T-helper 17 cell (primary cell): ENCODE measurements around the gene UPF2. TPM values are rescaled to one million over a fixed set of nuclear protein-coding genes. Genes with fewer than 3 reads are reported as not detected.
"Not testable (repeated sequence)": the region's sequence is repeated elsewhere in the genome, so short reads cannot be mapped to it uniquely, and the experiment has no call there.

ENCODE experiments used
- ATAC-seq: fragments of 150-1000 bp; cut with Tn5 transposase; 2 replicates; pipeline ENCODE4 v1.10.0; 2021; ENCODE audit warnings: mild to moderate bottlenecking, moderate library complexity
- DNase-seq, 3 donors: peaks; one replicate each; pipeline versions ENCODE4 v3.0.0 to v3.0.0-alpha.2; 2020 to 2021
- H3K9me3 ChIP-seq: one replicate; pipeline ENCODE4 v1.7.0; 2013; ENCODE audit warnings: low read length, mild to moderate bottlenecking; ENCODE audit not compliant: control insufficient read depth, poor library complexity, severe bottlenecking
- H3K27ac Mint-ChIP-seq: one replicate; pipeline ENCODE4 v1.8.0; 2022; ENCODE audit warnings: mild to moderate bottlenecking, moderate library complexity, mixed read lengths
- H3K27me3 Mint-ChIP-seq: one replicate; pipeline ENCODE4 v1.8.0; 2022; ENCODE audit warnings: mixed read lengths
- H3K36me3 Mint-ChIP-seq: one replicate; pipeline ENCODE4 v1.8.0; 2022; ENCODE audit warnings: low read depth, mixed read lengths
- H3K4me1 Mint-ChIP-seq: one replicate; pipeline ENCODE4 v1.8.0; 2022; ENCODE audit warnings: mild to moderate bottlenecking, mixed read lengths
- H3K4me3 Mint-ChIP-seq: one replicate; pipeline ENCODE4 v1.8.0; 2022; ENCODE audit warnings: mild to moderate bottlenecking, moderate library complexity, mixed read lengths
- total RNA-seq, 4 donors: library from RNA in 2 of 4; stranded (reverse) in 2 of 4; gene quantifications; one replicate each; pipeline ENCODE4 v1.2.3 and lab custom pipeline; 2022 to 2026

The UPF2 gene
- total RNA-seq, 2 donors from 2014 or later, result 21.5 to 24.7 TPM

DNA sequence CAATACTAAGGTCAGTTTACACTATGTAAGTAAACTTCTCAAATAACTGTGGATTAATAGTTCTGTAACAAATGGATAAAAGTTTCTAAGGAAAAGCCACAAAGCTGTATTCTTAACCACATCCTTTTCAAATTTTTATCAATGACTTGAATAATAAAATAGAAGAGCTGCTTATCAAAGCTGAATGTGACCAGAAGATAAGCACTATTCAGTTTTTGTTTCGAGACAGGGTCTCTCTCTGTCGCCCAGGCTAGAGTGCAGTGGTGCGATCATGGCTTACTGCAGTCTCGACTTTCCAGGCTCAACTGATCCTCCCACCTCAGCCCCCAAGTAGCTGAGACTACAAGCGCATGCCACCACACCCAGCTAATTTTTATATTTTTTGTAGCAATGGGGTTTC, 17.0 kb downstream of the UPF2 start:
- DNase-seq (no peak), ATAC-seq (no peak)
- H3K9me3 ChIP-seq, result no peaks in the 10 kb centered on the region
- Mint-ChIP-seq H3K27ac (no peak overlapping the region), H3K27me3 (no peaks in the 10 kb centered on the region), H3K4me1 (peaks cover 23% of the 10 kb centered on the region), H3K36me3 (peaks cover 5% of the 10 kb centered on the region), H3K4me3 (no peak overlapping the region)

DNA sequence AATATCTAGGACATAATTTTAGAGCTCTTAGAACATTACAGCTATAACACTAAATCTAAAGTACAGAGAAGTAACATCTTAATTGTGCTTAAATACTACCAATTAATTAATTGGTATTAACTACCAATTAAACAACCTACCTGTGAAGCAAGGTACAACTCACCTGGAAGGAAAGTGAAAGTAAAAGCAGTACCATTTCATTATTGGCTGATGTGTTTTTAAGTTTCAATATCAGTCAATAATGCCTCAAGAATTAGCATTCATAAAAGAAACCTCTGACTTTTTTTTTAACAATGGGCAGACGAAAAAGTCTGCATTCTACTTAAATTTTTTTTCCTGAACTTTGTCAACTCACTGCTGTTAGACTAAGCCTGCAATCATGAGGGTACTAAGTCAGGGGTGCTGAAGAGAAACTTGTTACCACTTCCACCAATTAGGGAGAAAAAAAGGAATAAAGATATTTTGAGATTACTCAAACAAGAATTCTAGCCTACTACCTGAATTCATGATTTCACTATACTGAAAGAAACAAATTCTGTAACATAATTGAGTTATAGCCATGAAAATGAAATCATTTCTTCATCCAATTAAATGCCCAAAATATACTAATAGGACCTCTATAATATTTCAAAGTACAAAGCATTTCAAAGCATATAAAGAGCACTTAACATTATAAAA, 19.9 kb downstream of the UPF2 start:
- ATAC-seq (peak; percentile 54), DNase-seq (no peak)
- H3K36me3 Mint-ChIP-seq, result no peaks in the 10 kb centered on the region
- H3K27ac Mint-ChIP-seq, result peak overlapping the region; percentile 24
- H3K9me3 ChIP-seq, result no peaks in the 10 kb centered on the region
- H3K4me3 Mint-ChIP-seq, result peak overlapping the region; percentile 12
- peaks cover 18% of the 10 kb centered on the region for H3K4me1 Mint-ChIP-seq
- no peaks in the 10 kb centered on the region for H3K27me3 Mint-ChIP-seq

DNA sequence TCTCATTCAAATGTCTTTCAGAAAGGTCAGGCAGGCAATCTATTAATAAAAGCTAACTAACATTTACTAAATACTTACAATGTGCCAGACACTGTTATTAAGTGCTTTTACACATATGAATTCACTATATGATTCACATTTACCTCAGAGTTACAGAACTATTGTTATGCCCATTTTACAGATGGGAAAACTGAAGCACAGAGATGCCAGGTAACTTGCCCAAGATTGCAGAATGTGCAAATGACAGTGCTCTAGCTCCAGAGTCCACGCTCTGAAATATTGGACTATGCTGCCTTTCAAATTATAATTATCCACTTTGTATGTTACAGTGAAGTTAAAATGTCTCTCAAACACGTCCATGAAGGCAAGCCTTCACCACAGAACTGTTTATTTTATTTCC, 22.0 kb downstream of the UPF2 start:
- no peaks in the 10 kb centered on the region for H3K36me3 Mint-ChIP-seq
- no peak for DNase-seq
- no peak overlapping the region for H3K4me3 Mint-ChIP-seq
- H3K27me3 Mint-ChIP-seq, result no peaks in the 10 kb centered on the region
- ATAC-seq, result no peak
- no peaks in the 10 kb centered on the region for H3K9me3 ChIP-seq
- H3K4me1 Mint-ChIP-seq, result peaks cover 10% of the 10 kb centered on the region
- H3K27ac Mint-ChIP-seq, result peak overlapping the region; percentile 56

DNA sequence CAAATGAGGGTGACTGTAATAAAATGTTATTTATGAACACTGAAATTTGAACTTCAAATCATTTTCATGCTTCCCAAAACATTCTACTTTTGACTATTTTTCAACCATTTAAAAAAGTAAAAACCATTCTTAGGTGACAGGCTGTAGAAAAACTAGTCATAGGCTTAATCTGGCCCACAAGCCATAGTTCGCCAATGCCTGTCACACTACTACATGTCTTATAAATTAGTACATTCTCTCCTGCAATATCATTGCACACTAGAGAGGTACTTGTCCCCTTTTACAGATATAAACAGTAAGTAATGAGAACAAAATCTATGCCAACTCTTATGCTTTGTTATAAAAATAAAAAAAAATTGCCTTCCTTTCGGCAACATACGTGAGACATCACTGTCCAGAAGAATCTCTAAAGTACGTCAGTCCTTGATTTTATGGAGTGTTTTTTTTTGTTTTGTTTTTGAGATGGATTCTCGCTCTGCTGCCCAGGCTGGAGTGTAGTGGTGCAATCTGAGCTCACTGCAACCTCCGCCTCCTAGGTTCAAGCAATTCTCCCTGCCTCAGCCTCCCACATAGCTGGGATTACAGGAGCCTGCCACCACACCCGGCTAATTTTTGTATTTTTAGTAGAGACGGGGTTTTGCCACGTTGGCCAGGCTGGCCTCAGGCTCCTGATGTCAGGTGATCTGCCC, 23.2 kb downstream of the UPF2 start:
- H3K9me3 ChIP-seq, result no peaks in the 10 kb centered on the region
- Mint-ChIP-seq H3K4me3 (no peak overlapping the region), H3K4me1 (peaks cover 11% of the 10 kb centered on the region), H3K36me3 (no peaks in the 10 kb centered on the region), H3K27me3 (no peaks in the 10 kb centered on the region), H3K27ac (no peak overlapping the region)
- ATAC-seq (no peak), DNase-seq (no peak)

DNA sequence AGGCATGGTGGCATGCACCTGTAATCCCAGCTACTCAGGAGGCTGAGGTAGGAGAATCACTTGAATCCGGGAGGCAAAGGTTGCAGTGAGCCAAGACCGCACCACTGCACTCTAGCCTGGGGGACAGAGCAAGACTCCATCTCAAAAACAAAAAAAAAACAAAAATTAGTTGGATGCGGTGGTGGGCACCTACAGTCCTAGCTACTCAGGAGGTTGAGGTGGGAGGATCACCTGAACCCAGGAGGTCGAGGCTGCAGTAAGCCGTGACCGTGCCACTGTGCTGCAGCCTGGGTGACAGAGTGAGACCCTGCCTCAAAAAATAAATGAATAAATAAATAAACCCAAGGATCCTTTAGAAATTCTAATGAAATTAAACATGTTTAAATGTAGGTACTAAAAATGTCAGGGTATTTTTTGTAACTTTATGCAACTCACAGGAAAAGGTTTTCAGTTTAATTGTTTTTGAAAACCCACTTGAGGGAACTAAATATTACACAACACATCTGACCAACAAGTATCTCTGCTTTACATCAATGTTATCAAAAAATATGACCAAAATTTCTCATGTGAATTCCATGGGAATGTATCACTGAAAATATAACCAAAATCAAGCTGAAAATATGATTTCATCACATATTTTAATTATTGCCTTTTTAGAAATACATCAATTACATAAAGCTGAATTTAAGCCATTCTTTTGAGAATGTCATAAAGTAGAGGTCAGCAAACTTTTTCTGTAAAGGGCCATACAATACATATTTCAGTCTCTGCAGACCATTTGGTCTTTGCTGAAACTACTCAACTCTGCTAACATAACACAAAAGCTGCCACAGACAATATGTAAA, 23.9 kb downstream of the UPF2 start:
- no peaks in the 10 kb centered on the region for H3K36me3 Mint-ChIP-seq
- H3K27me3 Mint-ChIP-seq, result no peaks in the 10 kb centered on the region
- peaks cover 11% of the 10 kb centered on the region for H3K4me1 Mint-ChIP-seq
- no peak for ATAC-seq
- peak overlapping the region; percentile 29 for H3K27ac Mint-ChIP-seq
- no peak for DNase-seq
- no peak overlapping the region for H3K4me3 Mint-ChIP-seq
- H3K9me3 ChIP-seq, result no peaks in the 10 kb centered on the region

DNA sequence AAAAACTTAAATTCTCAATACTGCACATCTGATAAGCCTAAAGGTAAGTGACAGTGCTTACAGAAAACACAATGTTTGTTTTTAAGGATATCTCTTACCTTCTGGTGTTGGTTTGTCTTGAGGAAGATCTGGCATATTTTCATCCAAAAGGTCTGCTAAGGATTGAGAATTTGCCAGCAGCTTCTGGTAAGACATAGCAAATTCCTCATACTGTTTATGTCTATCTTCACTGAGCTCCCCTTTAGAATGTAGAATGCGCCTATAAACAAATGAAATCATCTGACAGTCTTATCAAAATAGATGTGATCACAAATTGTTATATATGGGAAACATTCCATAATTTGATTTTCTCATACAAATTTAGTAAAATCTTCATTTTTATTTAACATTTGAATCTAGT, 28.7 kb downstream of the UPF2 start:
- ATAC-seq, result no peak
- Mint-ChIP-seq H3K27me3 (no peaks in the 10 kb centered on the region), H3K4me3 (no peak overlapping the region), H3K4me1 (peaks cover 9% of the 10 kb centered on the region), H3K36me3 (peaks cover 4% of the 10 kb centered on the region), H3K27ac (no peak overlapping the region)
- DNase-seq, result no peak
- no peaks in the 10 kb centered on the region for H3K9me3 ChIP-seq

DNA sequence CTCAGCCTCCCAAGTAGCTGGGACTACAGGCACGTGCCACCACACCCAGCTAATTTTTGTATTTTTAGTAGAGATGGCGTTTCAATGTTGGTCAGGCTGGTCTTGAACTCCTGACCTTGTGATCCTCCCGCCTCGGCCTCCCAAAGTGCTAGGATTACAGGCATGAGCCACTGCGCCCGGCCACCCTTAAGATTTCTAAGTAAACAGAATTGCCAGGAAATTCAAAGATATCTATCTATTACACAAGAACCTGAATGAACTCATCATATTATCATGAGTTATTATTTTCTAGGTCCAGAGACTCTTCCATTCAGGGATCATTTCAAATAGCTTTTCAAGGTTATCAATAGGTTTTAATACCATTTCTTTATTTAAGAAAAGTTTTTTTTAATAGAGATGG, 29.2 kb downstream of the UPF2 start:
- DNase-seq, H3K27ac Mint-ChIP-seq, H3K9me3 ChIP-seq, H3K27me3 Mint-ChIP-seq, H3K4me1 Mint-ChIP-seq, ATAC-seq, H3K4me3 Mint-ChIP-seq, H3K36me3 Mint-ChIP-seq: not testable (repeated sequence)

DNA sequence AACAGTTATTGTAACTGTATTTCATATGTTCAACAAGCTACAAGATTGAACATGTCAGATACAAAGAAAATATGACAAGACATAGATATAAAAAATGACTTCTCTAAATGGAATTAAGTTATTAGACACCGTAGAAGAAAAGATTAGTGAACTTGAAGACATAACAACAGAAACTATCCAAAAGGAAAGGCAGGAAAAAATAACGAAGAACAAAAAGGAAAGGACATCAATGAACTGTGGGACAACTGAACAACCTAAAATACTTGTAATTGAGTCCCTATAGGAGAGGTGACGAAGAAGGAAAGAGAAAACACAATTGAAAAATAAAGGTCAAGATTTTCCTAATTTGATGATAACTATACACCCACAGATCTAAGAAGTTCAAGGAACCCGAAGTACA, 32.3 kb downstream of the UPF2 start:
- DNase-seq (no peak), ATAC-seq (no peak)
- Mint-ChIP-seq H3K4me1 (peaks cover 4% of the 10 kb centered on the region), H3K27ac (peak overlapping the region; percentile 1), H3K36me3 (peaks cover 6% of the 10 kb centered on the region), H3K27me3 (no peaks in the 10 kb centered on the region), H3K4me3 (no peak overlapping the region)
- H3K9me3 ChIP-seq, result no peaks in the 10 kb centered on the region

DNA sequence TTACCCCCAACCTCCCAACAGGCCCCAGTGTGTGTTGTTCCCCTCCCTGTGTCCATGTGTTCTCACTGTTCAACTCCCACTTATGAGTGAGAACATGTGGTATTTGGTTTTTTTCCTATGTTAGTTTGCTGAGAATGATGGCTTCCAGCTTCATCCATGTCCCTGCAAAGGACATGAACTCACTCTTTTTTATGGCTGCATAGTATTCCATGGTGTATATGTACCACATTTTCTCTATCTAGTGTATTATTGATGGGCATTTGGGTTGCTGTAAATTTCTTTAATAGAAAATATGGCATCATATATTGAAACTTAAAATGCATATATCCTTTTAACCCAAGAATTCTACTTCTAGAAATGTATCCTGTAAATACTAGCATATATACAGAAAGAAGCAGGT, 33.8 kb downstream of the UPF2 start:
- not testable (repeated sequence) for ATAC-seq, H3K9me3 ChIP-seq, H3K27me3 Mint-ChIP-seq, DNase-seq, H3K36me3 Mint-ChIP-seq, H3K4me3 Mint-ChIP-seq, H3K27ac Mint-ChIP-seq, H3K4me1 Mint-ChIP-seq

DNA sequence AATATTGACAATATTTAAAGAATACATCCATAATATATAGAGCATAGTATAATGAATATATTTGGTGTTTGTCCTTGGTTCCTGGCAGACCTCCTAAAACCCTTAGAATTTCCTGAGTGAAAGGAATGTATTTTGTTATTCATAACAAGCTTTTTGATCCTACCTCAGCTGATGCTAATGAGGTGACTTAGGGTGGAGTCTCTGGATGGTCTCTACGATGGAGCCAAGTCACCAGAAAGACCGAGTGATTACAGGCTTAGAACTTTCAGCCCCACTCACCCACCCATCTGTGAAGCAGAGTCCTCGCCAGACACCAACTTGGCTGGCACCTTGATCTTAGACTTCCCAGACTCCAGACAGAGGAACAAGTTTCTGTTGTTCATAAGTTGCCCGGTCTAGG, 35.9 kb downstream of the UPF2 start:
- no peak overlapping the region for H3K4me3 Mint-ChIP-seq
- DNase-seq (no peak), ATAC-seq (no peak)
- H3K9me3 ChIP-seq, result no peaks in the 10 kb centered on the region
- no peak overlapping the region for H3K27ac Mint-ChIP-seq
- H3K4me1 Mint-ChIP-seq, result peaks cover 9% of the 10 kb centered on the region
- H3K27me3 Mint-ChIP-seq, result no peaks in the 10 kb centered on the region
- peaks cover 15% of the 10 kb centered on the region for H3K36me3 Mint-ChIP-seq

DNA sequence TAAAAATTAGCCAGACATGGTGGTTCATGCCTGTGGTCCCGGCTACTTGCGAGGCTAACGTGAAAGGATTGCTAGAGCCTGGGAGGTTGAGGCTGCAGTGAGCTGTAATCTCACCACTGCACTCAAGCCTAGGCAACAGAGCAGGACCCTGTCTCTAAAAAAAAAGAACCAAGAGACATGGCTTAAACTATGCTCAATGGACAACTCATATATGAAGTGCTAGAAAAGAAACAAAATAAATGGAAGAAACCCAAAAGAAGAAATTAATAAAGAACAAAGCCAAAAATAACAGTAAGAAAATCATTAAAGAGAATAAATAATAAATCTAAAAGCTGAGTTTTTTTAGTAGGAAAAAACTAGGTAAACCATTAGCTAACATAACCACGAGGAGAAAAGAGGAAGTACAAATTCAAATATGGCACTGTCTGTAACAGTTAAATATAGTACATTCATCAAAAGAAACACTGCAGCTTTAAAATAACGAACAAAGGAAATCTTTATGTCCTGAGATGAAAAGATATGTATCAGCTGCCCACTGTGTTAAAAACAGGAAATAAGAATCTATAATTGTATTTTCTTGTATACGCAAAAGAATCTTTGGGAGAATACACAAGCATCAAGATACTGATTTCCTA, 48.7 kb downstream of the UPF2 start:
- DNase-seq (no peak), ATAC-seq (no peak)
- H3K36me3 Mint-ChIP-seq, result peaks cover 2% of the 10 kb centered on the region
- no peaks in the 10 kb centered on the region for H3K27me3 Mint-ChIP-seq
- peaks cover 10% of the 10 kb centered on the region for H3K4me1 Mint-ChIP-seq
- no peak overlapping the region for H3K4me3 Mint-ChIP-seq
- H3K9me3 ChIP-seq, result no peaks in the 10 kb centered on the region
- H3K27ac Mint-ChIP-seq, result peak overlapping the region; percentile 75

DNA sequence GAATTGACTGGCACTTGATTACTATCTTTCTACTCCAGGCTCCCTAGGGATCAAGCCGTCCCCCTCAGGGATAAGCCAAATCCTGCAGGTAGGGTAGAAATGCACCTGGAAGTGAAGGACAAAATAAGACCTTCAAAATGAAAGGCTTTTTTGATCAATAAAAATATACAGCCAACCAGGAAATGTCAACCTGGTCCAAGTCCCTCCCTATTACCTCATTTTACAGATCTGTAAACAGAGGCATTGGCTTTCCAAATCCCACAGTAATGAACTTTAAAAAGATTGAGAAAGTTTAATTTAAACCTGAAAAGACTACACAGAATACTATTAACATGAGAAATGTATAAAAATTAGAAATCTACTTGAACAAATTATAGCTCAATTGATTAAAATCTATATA, 53.7 kb downstream of the UPF2 start:
- no peak for DNase-seq
- Mint-ChIP-seq H3K27ac (peak overlapping the region; percentile 29), H3K4me1 (peaks cover 11% of the 10 kb centered on the region), H3K4me3 (no peak overlapping the region), H3K36me3 (no peaks in the 10 kb centered on the region), H3K27me3 (no peaks in the 10 kb centered on the region)
- no peaks in the 10 kb centered on the region for H3K9me3 ChIP-seq
- no peak for ATAC-seq

DNA sequence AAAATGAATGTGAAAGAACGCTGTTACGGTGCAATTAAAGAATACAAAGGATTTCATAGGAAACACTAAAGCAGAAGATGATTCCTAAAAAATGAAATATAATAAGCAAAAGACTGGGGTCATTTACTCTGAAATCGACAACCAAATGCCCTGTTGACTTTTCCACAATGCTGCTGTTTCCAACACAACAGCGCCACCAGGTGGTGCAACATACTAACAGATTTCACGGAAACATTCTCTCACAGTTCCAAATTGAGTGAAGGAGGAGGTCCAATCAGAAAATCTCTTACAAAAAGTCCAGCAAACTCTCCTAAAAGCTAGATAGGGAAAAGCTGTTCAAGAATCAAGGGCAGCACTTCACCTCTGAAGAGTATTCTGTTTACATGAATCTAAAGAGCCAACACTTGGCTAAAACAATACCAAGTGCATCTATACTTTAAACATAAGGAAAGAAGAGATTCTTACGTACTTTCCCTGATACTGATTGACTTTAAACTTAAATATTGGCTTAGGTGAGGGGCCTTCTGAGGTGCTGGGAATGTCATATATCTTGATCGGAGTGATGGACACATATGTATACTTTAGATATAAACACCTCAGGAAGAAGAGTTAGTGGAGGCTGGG, 55.9 kb downstream of the UPF2 start:
- Mint-ChIP-seq H3K36me3 (peaks cover 2% of the 10 kb centered on the region), H3K4me3 (no peak overlapping the region), H3K4me1 (peaks cover 6% of the 10 kb centered on the region), H3K27me3 (no peaks in the 10 kb centered on the region), H3K27ac (peak overlapping the region; percentile 53)
- no peaks in the 10 kb centered on the region for H3K9me3 ChIP-seq
- peak; percentile 61 for ATAC-seq
- peak; percentile 44 to 59 (median 55) for DNase-seq
